Left hindlimb (tissue), 1 donor: ENCODE results near the gene CNFN.
"Not testable (repeated sequence)": the region's sequence is repeated elsewhere in the genome, so short reads cannot be mapped to it uniquely, and the experiment has no call there.

Source experiments
- DNase-seq: peaks from one replicate; pipeline ENCODE4 v3.0.0-alpha.2; 2018

CNFN gene

GRCh38 chr19:42348211-42348610 lies 41.9 kb downstream of the CNFN start:
- no peak for DNase-seq

GRCh38 chr19:42345191-42345812 lies 44.8 kb downstream of the CNFN start:
- DNase-seq: no peak

GRCh38 chr19:42344336-42344893 lies 45.7 kb downstream of the CNFN start:
- DNase-seq: no peak

GRCh38 chr19:42343344-42344110 lies 46.6 kb downstream of the CNFN start:
- DNase-seq: no peak

- DNase-seq: not testable (repeated sequence)
These were observed 50.2 kb downstream of the CNFN start for GRCh38 chr19:42339922-42340321.

- DNase-seq: not testable (repeated sequence)
These were observed 50.8 kb downstream of the CNFN start for GRCh38 chr19:42339126-42339860.
